K562 (cell line): Measurements from ENCODE around the gene PLCD1. TPM values are rescaled to one million over a fixed set of nuclear protein-coding genes. Genes with fewer than 3 reads are reported as not detected.

ENCODE experiments used
- ATAC-seq: fragments of 200-7000 bp; cut with Tn5 transposase; 3 replicates; pipeline ENCODE4 v1.9.1; 2020; ENCODE audit warnings: moderate library complexity
- BruUV-seq: library from RNA; stranded (reverse); fragments of 400-500 nt; replicated peaks from 2 replicates; lab custom pipeline; 2021; lab: Mats Ljungman, UMichigan
- CTCF ChIA-PET: fragments of 300-600 bp; formaldehyde crosslinking; extraction: SDS; loops from one replicate; lab custom pipeline; 2021; ENCODE audit warnings: low intra/inter-chr PET ratio; lab: Yijun Ruan, JAX
- POLR2A ChIA-PET: fragments of 300-600, 350-650 bp; sonication (Branson Sonifier 250); formaldehyde crosslinking; extraction: SDS; loops from one replicate; lab custom pipeline; 2021; ENCODE audit warnings: antibody characterized with exemption, inconsistent platforms; lab: Yijun Ruan, JAX
- DNase-seq, 4 experiments: peaks; one replicate each; pipeline versions ENCODE4 v3.0.0 to v3.0.0-alpha.2; 2011 to 2018; ENCODE audit warnings: low spot score in 3 of 4, mixed read lengths in 3 of 4; ENCODE audit errors: extremely low read depth in 1 of 4
- FAIRE-seq: peaks from 2 replicates; lab custom pipeline; 2011; peaks lifted over from hg19 to GRCh38; lab: Jason Lieb, UNC
- H2AFZ ChIP-seq: 2 replicates; pipeline ENCODE4 v1.6.0; 2011; ENCODE audit warnings: low read depth, low read length, control low read depth, inconsistent platforms
- H3K27ac ChIP-seq: fragments of 200-600 bp; 3 replicates; pipeline ENCODE4 v1.8.0; 2011; ENCODE audit warnings: low read depth, mild to moderate bottlenecking, control low read depth, inconsistent platforms, low read length, moderate library complexity, mixed read lengths; ENCODE audit errors: extremely low read depth
- H3K27me3 ChIP-seq, 2 experiments: fragments of 300-600 bp in 1 of 2; 2 replicates in 1 of 2; 3 replicates in 1 of 2; pipeline versions ENCODE4 v1.6.0 to v1.8.0; 2011; ENCODE audit warnings: inconsistent platforms in 2 of 2, low read length in 2 of 2, mild to moderate bottlenecking in 1 of 2, mixed read lengths in 1 of 2, moderate library complexity in 1 of 2; ENCODE audit not compliant: control insufficient read depth in 2 of 2, insufficient read depth in 2 of 2
- H3K36me3 ChIP-seq: fragments of 300-600 bp; 3 replicates; pipeline ENCODE4 v1.8.0; 2011; ENCODE audit warnings: mild to moderate bottlenecking, low read length, inconsistent platforms; ENCODE audit not compliant: control insufficient read depth, insufficient read depth
- H3K4me1 ChIP-seq, 2 experiments: fragments of 200-600 bp in 1 of 2; replicated peaks in 1 of 2; 2 replicates in 1 of 2; 3 replicates in 1 of 2; pipeline versions ENCODE4 v1.5.1 to v1.8.0; 2011; ENCODE audit warnings: inconsistent platforms in 2 of 2, low read length in 2 of 2, mild to moderate bottlenecking in 1 of 2, mixed read lengths in 1 of 2, moderate library complexity in 1 of 2; ENCODE audit not compliant: control insufficient read depth in 2 of 2, insufficient read depth in 2 of 2
- H3K4me2 ChIP-seq: 2 replicates; pipeline ENCODE4 v1.6.1; 2011; ENCODE audit warnings: low read length, control low read depth, inconsistent platforms, mixed read lengths; ENCODE audit not compliant: insufficient read depth
- H3K4me3 ChIP-seq: fragments of 200-600 bp; sonication (generic), shearing (Covaris generic); 2 replicates; pipeline ENCODE4 v1.5.1; 2016; ENCODE audit warnings: control low read depth, inconsistent platforms
- H3K79me2 ChIP-seq: fragments of 200-600 bp; 3 replicates; pipeline ENCODE4 v1.8.0; 2011; ENCODE audit warnings: low read length, inconsistent platforms; ENCODE audit not compliant: control insufficient read depth, insufficient read depth
- H3K9ac ChIP-seq, 2 experiments: 2 replicates each; pipeline versions ENCODE4 v1.6.0 to v1.6.1; 2011; ENCODE audit warnings: low read depth in 2 of 2, low read length in 2 of 2, control low read depth in 1 of 2, inconsistent platforms in 1 of 2, mild to moderate bottlenecking in 1 of 2, mixed read lengths in 1 of 2; ENCODE audit not compliant: insufficient read depth in 1 of 2
- H3K9me1 ChIP-seq: one replicate; pipeline ENCODE4 v1.6.0; 2011; ENCODE audit warnings: inconsistent platforms, mild to moderate bottlenecking, low read length, moderate library complexity; ENCODE audit not compliant: control insufficient read depth, insufficient read depth
- H3K9me3 ChIP-seq: replicated peaks from 2 replicates; pipeline ENCODE4 v1.5.1; 2011; ENCODE audit warnings: low read depth, low read length, inconsistent platforms; ENCODE audit not compliant: control insufficient read depth, insufficient read depth
- H4K20me1 ChIP-seq: replicated peaks from 2 replicates; pipeline ENCODE4 v1.6.1; 2011; ENCODE audit warnings: low read length, inconsistent platforms, mixed read lengths; ENCODE audit not compliant: control insufficient read depth, insufficient read depth
- CREB1 ChIP-seq, 2 experiments: sonication (generic) in 1 of 2; formaldehyde crosslinking in 1 of 2; IDR thresholded peaks; 2 replicates each; pipeline versions ENCODE4 v1.6.1 to v1.8.0; 2012 to 2022; ENCODE audit warnings: inconsistent platforms in 1 of 2, mild to moderate bottlenecking in 1 of 2, missing genetic modification reagents in 1 of 2, moderate library complexity in 1 of 2
- CXXC5 ChIP-seq: fragments of 250-450 bp; sonication (Bioruptor Pico); IDR thresholded peaks from 2 replicates; pipeline ENCODE4 v1.8.0; 2022; ENCODE audit warnings: inconsistent platforms, mild to moderate bottlenecking, moderate library complexity
- ILF3 ChIP-seq: fragments of 450-650 bp; IDR thresholded peaks from 2 replicates; pipeline ENCODE4 v1.6.1; 2018; ENCODE audit warnings: antibody characterized with exemption, mild to moderate bottlenecking, moderate library complexity, borderline replicate concordance
- MYBL2 ChIP-seq, 2 experiments: fragments of 450-650 bp in 1 of 2; sonication (generic) in 1 of 2; formaldehyde crosslinking in 1 of 2; IDR thresholded peaks; 2 replicates each; pipeline versions ENCODE4 v1.6.1 to v1.8.1; 2017 to 2022; ENCODE audit warnings: borderline replicate concordance in 1 of 2, inconsistent platforms in 1 of 2, low read depth in 1 of 2, mild to moderate bottlenecking in 1 of 2, missing genetic modification reagents in 1 of 2, moderate library complexity in 1 of 2
- PHTF2 ChIP-seq: fragments of 250-450 bp; sonication (Bioruptor Pico); IDR thresholded peaks from 2 replicates; pipeline ENCODE4 v1.5.0; 2021; ENCODE audit warnings: mild to moderate bottlenecking
- PPARD ChIP-seq: fragments of 250-450 bp; sonication (Bioruptor Pico); IDR thresholded peaks from 2 replicates; pipeline ENCODE4 v1.8.0; 2022; ENCODE audit warnings: inconsistent platforms, mild to moderate bottlenecking, moderate library complexity
- SMARCC2 ChIP-seq: fragments of 450-650 bp; IDR thresholded peaks from 2 replicates; pipeline ENCODE4 v1.6.1; 2017; ENCODE audit warnings: antibody characterized with exemption, moderate library complexity, mild to moderate bottlenecking, low read depth
- ZNF717 ChIP-seq: fragments of 250-450 bp; sonication (Bioruptor Pico); IDR thresholded peaks from 2 replicates; pipeline ENCODE4 v1.5.0; 2021
- WGBS: fragments of 100-300 bp; shearing (Covaris generic); methylation state at CpG from one replicate; pipeline ENCODE4 v1.1.6; 2016; ENCODE audit warnings: low coverage, mixed read lengths; ENCODE audit not compliant: insufficient coverage; ENCODE audit errors: missing lambda C conversion rate; 5-methylcytosine and 5-hydroxymethylcytosine counted together
- in situ Hi-C: fragments of 300-500 bp; cut with MboI; formaldehyde crosslinking; loops from 4 replicates; pipeline ENCODE4 v1.15.0; 2018; ENCODE audit warnings: inconsistent platforms, mixed read lengths
- intact Hi-C: fragments of 100-400 bp; cut with micrococcal nuclease; formaldehyde crosslinking; loops from 2 replicates; pipeline ENCODE4 v1.14.2; 2022
- polyA plus RNA-seq, 8 experiments: library from polyadenylated mRNA; depleted of rRNA in 4 of 8; stranded (reverse) in 5 of 8; unstranded in 3 of 8; fragments of >200 nt; fragmentation: Nextera tagmentation in 2 of 8; fragmentation: Illumina TruSeq in 1 of 8; extraction: Ambion mirVana in 2 of 8; extraction: Trizol in 1 of 8; gene quantifications; 2 replicates each; pipeline versions ENCODE4 v1.2.1 to v1.2.3, GENCODE V29; 2011 to 2014; ENCODE audit warnings: inconsistent platforms in 1 of 8, missing spikeins in 1 of 8
- total RNA-seq, 7 experiments: library from RNA; depleted of rRNA in 6 of 7; stranded (reverse); fragments of >200 nt in 6 of 7; fragmentation: Illumina TruSeq in 2 of 7; extraction: Trizol in 2 of 7; gene quantifications; 2 replicates each; pipeline versions ENCODE4 v1.2.1 to v1.2.3, GENCODE V29; 2011 to 2021; ENCODE audit warnings: low replicate concordance in 1 of 7
- TF ChIP-seq, protein P1 (sequence below), 3 experiments: IDR thresholded peaks in 2 of 3; conservative IDR thresholded peaks in 1 of 3; 2 replicates each; pipeline ENCODE4 v1.5.1; 2011 to 2012; ENCODE audit warnings: low read length in 3 of 3, mild to moderate bottlenecking in 3 of 3, control low read depth in 2 of 3, improper control_type of control experiment in 1 of 3, inconsistent platforms in 1 of 3, low read depth in 1 of 3, mixed read lengths in 1 of 3, moderate library complexity in 1 of 3; ENCODE audit not compliant: insufficient read depth in 2 of 3
- TF ChIP-seq, protein P2 (sequence below): fragments of 450-650 bp; IDR thresholded peaks from 2 replicates; pipeline ENCODE4 v1.6.1; 2014; ENCODE audit warnings: low read depth, mild to moderate bottlenecking, moderate library complexity, borderline replicate concordance
- TF ChIP-seq, protein P3 (sequence below): fragments of 450-650 bp; IDR thresholded peaks from 2 replicates; pipeline ENCODE4 v1.6.1; 2016
- TF ChIP-seq, protein P4 (sequence below), 2 experiments: fragments of 450-650 bp in 1 of 2; IDR thresholded peaks; 2 replicates each; pipeline ENCODE4 v1.6.1; 2011 to 2017; ENCODE audit warnings: low read depth in 2 of 2, antibody characterized with exemption in 1 of 2, borderline replicate concordance in 1 of 2, low read length in 1 of 2, mild to moderate bottlenecking in 1 of 2, mixed read lengths in 1 of 2; ENCODE audit not compliant: control insufficient read depth in 1 of 2

The PLCD1 gene
- total and polyA plus RNA-seq, 9 of the 15 experiments (the other 6 are each of a cell fraction or from before 2014, with no cell fraction given): 5.4 to 209 (median 116) TPM

DNA sequence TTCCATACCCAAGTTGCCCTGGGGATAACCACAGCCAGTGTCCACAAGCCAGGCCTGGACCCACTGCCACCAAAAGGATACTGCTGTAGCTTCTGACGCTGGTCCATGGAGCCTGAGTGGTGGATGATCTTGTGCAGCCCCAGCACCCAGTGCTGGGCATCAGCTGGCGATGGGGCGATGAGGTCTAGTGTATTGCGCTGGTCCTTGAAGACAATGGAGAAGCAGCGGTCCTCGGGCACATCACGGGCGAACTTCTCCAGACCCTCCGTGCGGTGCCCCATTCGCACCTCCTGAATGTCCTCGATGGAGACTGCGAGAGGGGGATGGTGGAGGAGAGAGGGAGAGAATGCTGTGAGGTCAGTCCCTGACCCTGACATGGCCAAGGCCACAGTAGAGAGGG is 13.0 kb downstream of the PLCD1 start (continued):
- TF ChIP-seq, protein P1, sequence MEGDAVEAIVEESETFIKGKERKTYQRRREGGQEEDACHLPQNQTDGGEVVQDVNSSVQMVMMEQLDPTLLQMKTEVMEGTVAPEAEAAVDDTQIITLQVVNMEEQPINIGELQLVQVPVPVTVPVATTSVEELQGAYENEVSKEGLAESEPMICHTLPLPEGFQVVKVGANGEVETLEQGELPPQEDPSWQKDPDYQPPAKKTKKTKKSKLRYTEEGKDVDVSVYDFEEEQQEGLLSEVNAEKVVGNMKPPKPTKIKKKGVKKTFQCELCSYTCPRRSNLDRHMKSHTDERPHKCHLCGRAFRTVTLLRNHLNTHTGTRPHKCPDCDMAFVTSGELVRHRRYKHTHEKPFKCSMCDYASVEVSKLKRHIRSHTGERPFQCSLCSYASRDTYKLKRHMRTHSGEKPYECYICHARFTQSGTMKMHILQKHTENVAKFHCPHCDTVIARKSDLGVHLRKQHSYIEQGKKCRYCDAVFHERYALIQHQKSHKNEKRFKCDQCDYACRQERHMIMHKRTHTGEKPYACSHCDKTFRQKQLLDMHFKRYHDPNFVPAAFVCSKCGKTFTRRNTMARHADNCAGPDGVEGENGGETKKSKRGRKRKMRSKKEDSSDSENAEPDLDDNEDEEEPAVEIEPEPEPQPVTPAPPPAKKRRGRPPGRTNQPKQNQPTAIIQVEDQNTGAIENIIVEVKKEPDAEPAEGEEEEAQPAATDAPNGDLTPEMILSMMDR (IDR thresholded peaks at IDR 0.05 in 2 of 3, conservative IDR thresholded peaks at IDR 0.05 in 1 of 3; ENCODE audit: insufficient read depth in 2 of 3, low read depth in 1 of 3, low read length in 3 of 3): no peak
- TF ChIP-seq PPARD (CRISPR knock-in tag) (no peak), PHTF2 (no peak), MYBL2 (IDR thresholded peaks at IDR 0.05; ENCODE audit: low read depth) (no peak), MYBL2 (CRISPR knock-in tag; IDR thresholded peaks at IDR 0.05; ENCODE audit: borderline replicate concordance) (no peak)

DNA sequence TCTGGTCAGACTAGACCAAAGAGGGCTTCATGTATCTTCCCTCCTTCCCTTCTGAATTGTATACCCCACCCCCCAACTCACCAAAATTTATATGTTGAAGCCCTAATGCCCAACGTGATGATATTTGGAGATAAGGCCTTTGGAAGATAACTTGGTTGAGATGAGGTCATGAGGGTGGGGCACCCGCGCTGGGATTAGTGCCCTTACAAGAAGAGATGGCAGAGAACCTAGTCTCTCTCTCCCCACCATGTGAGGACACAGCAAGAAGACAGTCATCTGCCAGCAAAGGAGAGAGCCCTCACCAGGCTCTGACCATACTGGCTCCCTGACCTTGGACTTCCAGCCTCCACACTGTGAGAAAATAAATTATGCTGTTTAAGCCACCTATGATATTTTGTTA is 13.5 kb downstream of the PLCD1 start:
- in situ Hi-C loops: no loop called here
- no peak for FAIRE-seq
- Histone ChIP-seq H3K9me3 (no peaks in the 10 kb centered on the region), H2AFZ (no peak overlapping the region), H3K4me2 (peak overlapping the region; percentile 95), H4K20me1 (peaks cover 3% of the 10 kb centered on the region; the same call in 1 of the 2 replicates), H3K9ac (peak overlapping the region; percentile 6 to 96; a peak in 2 of 4 replicates), H3K4me3 (no peak overlapping the region), H3K4me1 (peaks cover 54 to 55% of the 10 kb centered on the region in 2 experiments), H3K27me3 (no peaks in the 10 kb centered on the region), H3K79me2 (peaks cover 69% of the 10 kb centered on the region), H3K27ac (peak overlapping the region; percentile 11; the same call in 1 of the 3 replicates), H3K36me3 (peaks cover 67% of the 10 kb centered on the region), H3K9me1 (peaks cover 10% of the 10 kb centered on the region)
- 46% methylated on average over 3 of the region's 3 CpGs for WGBS
- ChIA-PET CTCF (no interaction called here), POLR2A (interaction anchor here (0.6 to 1.2 kb wide), 3 partner anchors 9 to 401 kb away, joined by 3 read pairs; no protein-coding TSS in a partner anchor)
- no TSS peak for BruUV-seq
- intact Hi-C loops: no loop called here
- no peak for DNase-seq
- no peak for ATAC-seq
- TF ChIP-seq ILF3 (no peak), SMARCC2 (no peak), ZNF717 (no peak), CXXC5 (CRISPR knock-in tag) (no peak), CREB1 (IDR thresholded peaks at IDR 0.05) (no peak), CREB1 (CRISPR knock-in tag; IDR thresholded peaks at IDR 0.05) (no peak)
- TF ChIP-seq, protein P2, sequence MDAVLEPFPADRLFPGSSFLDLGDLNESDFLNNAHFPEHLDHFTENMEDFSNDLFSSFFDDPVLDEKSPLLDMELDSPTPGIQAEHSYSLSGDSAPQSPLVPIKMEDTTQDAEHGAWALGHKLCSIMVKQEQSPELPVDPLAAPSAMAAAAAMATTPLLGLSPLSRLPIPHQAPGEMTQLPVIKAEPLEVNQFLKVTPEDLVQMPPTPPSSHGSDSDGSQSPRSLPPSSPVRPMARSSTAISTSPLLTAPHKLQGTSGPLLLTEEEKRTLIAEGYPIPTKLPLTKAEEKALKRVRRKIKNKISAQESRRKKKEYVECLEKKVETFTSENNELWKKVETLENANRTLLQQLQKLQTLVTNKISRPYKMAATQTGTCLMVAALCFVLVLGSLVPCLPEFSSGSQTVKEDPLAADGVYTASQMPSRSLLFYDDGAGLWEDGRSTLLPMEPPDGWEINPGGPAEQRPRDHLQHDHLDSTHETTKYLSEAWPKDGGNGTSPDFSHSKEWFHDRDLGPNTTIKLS: no peak
- TF ChIP-seq, protein P3, sequence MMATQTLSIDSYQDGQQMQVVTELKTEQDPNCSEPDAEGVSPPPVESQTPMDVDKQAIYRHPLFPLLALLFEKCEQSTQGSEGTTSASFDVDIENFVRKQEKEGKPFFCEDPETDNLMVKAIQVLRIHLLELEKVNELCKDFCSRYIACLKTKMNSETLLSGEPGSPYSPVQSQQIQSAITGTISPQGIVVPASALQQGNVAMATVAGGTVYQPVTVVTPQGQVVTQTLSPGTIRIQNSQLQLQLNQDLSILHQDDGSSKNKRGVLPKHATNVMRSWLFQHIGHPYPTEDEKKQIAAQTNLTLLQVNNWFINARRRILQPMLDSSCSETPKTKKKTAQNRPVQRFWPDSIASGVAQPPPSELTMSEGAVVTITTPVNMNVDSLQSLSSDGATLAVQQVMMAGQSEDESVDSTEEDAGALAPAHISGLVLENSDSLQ: no peak
- TF ChIP-seq, protein P4, sequence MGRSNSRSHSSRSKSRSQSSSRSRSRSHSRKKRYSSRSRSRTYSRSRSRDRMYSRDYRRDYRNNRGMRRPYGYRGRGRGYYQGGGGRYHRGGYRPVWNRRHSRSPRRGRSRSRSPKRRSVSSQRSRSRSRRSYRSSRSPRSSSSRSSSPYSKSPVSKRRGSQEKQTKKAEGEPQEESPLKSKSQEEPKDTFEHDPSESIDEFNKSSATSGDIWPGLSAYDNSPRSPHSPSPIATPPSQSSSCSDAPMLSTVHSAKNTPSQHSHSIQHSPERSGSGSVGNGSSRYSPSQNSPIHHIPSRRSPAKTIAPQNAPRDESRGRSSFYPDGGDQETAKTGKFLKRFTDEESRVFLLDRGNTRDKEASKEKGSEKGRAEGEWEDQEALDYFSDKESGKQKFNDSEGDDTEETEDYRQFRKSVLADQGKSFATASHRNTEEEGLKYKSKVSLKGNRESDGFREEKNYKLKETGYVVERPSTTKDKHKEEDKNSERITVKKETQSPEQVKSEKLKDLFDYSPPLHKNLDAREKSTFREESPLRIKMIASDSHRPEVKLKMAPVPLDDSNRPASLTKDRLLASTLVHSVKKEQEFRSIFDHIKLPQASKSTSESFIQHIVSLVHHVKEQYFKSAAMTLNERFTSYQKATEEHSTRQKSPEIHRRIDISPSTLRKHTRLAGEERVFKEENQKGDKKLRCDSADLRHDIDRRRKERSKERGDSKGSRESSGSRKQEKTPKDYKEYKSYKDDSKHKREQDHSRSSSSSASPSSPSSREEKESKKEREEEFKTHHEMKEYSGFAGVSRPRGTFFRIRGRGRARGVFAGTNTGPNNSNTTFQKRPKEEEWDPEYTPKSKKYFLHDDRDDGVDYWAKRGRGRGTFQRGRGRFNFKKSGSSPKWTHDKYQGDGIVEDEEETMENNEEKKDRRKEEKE (IDR thresholded peaks at IDR 0.05; ENCODE audit: borderline replicate concordance in 1 of 2, control insufficient read depth in 1 of 2, low read depth in 2 of 2, low read length in 1 of 2): no peak
